ENCODE results near the gene BAZ2B.

DNA sequence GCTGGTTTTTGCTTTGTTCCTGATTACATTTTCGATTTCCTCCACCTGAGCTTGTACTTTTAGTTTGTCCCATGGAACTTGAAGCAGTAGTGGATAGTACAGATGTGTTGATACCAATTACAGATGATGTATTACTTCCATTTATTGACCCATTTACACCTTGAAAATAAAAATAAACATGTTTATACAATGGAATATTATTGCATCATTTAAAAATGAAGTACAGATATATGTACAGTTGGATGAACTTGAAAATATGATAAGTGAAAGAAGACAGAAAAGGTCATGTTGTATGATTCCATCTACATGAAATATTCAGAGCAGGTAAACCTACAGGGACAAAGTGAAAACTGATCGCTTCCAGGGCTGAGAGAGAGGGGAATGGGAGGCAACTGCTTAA lies 169.5 kb downstream of the BAZ2B start:
- TF ChIP-seq POLR2AphosphoS5 (IDR thresholded peaks at IDR 0.05; ENCODE audit: low read depth, low read length): no peak
- TF ChIP-seq SPI1 (IDR thresholded peaks at IDR 0.05; ENCODE audit: low read depth, low read length): no peak
- no peak for TF ChIP-seq POLR2A (IDR thresholded peaks at IDR 0.05; ENCODE audit: low read depth, low read length)
- no peak for TF ChIP-seq TAF1 (IDR thresholded peaks at IDR 0.05; ENCODE audit: low read depth, low read length)
- no peak for TF ChIP-seq PAX5 (IDR thresholded peaks at IDR 0.05; ENCODE audit: insufficient read depth, low read length, severe bottlenecking)
- no peak for TF ChIP-seq POU2F2 (IDR thresholded peaks at IDR 0.05; ENCODE audit: low read depth, low read length)
